Adrenal gland (tissue), 5 donors: ENCODE results near the gene EFNA5.

Experiments
- POLR2A ChIP-seq, 2 donors: fragments of 450-650 bp; IDR thresholded peaks; one replicate each; pipeline ENCODE4 v1.6.1; 2017; ENCODE audit warnings: antibody characterized with exemption in 2 of 2, mild to moderate bottlenecking in 2 of 2, moderate library complexity in 1 of 2
- TF ChIP-seq, protein P1 (sequence below), 6 experiments: fragments of 450-650 bp in 4 of 6; fragments of 200-600 bp in 2 of 6; sonication (generic) in 1 of 6; IDR thresholded peaks; 1 replicate in 5 of 6; 2 replicates in 1 of 6; pipeline versions ENCODE4 v1.5.1 to v1.8.0; 2016 to 2021; ENCODE audit warnings: antibody characterized with exemption in 6 of 6, mild to moderate bottlenecking in 2 of 6, moderate library complexity in 1 of 6
- donor health status: DM: no; HTN: no; CAD: no.

DNA sequence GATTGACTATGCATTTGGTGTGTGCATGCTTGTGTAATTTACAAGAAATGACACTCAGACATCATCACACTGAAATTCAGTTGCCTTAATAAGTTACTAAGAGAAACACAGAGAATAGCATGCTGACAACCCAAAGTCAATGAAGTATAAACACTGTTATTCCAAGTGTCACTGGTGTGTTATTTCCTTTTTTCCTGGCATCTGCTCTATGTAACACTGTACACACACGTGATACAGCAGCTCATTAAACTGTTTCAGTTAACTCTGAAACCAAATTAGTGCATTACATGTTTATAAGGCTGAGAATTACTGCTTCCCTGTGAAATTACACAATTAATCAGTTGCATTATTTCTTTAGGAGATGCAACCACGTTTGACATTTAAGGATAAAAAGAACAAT, 252.7 kb downstream of the EFNA5 start:
- TF ChIP-seq, protein P1, sequence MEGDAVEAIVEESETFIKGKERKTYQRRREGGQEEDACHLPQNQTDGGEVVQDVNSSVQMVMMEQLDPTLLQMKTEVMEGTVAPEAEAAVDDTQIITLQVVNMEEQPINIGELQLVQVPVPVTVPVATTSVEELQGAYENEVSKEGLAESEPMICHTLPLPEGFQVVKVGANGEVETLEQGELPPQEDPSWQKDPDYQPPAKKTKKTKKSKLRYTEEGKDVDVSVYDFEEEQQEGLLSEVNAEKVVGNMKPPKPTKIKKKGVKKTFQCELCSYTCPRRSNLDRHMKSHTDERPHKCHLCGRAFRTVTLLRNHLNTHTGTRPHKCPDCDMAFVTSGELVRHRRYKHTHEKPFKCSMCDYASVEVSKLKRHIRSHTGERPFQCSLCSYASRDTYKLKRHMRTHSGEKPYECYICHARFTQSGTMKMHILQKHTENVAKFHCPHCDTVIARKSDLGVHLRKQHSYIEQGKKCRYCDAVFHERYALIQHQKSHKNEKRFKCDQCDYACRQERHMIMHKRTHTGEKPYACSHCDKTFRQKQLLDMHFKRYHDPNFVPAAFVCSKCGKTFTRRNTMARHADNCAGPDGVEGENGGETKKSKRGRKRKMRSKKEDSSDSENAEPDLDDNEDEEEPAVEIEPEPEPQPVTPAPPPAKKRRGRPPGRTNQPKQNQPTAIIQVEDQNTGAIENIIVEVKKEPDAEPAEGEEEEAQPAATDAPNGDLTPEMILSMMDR (IDR thresholded peaks at IDR 0.05), result no peak
- no peak for TF ChIP-seq POLR2A (IDR thresholded peaks at IDR 0.05)
